Iris pigment epithelial cell (primary cell): ENCODE data around the gene VDAC1.
"Not testable (repeated sequence)": the region's sequence is repeated elsewhere in the genome, so short reads cannot be mapped to it uniquely, and the experiment has no call there.

Experiments used
- DNase-seq: peaks from one replicate; pipeline ENCODE4 v3.0.0-alpha.2; 2011; ENCODE audit warnings: low read depth

The VDAC1 gene

GRCh38 chr5:133967698-133968203, 37.0 kb downstream of the VDAC1 start:
- DNase-seq = peak; percentile 70

GRCh38 chr5:133967124-133967523, 37.7 kb downstream of the VDAC1 start:
- peak; percentile 30 for DNase-seq

DNA sequence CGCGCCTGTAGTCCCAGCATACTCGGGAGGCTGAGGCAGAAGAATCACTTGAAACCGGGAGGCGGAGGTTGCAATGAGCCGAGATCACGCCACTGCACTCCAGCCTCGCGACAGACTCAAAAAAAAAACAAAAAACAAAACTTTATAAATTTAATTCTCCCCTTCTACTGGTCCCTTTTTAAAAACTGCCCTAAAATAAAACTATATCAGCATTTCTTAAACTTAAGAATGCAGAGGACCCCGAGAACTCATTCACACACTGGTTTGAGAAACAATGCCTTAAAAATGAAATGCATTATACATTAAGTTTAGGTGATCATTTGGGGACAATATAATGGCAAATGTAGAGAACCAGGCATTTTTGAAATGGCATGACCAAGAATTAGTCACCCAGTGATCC, 38.7 kb downstream of the VDAC1 start:
- DNase-seq = no peak

- no peak for DNase-seq
Measured at GRCh38 chr5:133963493-133964128, 41.2 kb downstream of the VDAC1 start.

DNA sequence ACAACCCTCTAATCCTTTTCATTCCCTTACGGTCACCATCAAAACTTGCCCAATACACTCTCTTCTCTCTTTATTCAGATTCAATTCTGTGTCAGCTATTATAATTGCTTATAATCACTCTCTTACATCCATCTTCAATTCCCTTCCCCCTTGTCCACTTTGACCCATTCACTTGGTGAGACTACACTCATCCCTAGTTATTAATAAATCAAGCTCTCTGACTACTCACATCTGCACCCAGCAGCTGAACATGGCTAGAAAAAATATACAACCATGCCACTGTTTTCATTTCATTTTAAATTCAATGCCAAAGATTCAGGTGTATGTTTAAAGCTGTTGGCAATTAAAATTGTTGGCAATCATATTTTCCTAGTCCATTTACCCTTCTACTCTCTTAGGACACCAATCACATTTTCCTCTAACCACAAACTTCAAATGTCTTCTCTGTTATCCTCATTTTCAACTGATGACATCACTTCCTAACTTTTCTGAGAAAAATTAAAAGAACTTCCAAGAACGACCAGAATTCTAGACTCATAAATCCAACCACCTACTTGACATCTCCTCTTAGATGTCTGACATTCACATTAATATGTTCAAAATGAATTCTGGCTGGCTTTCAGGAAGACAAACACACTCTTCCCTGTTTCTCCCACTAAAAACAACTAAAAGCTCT, 41.8 kb downstream of the VDAC1 start:
- DNase-seq = peak; percentile 86

- peak; percentile 72 for DNase-seq
Measured at GRCh38 chr5:133962131-133962530, 42.6 kb downstream of the VDAC1 start.

DNA sequence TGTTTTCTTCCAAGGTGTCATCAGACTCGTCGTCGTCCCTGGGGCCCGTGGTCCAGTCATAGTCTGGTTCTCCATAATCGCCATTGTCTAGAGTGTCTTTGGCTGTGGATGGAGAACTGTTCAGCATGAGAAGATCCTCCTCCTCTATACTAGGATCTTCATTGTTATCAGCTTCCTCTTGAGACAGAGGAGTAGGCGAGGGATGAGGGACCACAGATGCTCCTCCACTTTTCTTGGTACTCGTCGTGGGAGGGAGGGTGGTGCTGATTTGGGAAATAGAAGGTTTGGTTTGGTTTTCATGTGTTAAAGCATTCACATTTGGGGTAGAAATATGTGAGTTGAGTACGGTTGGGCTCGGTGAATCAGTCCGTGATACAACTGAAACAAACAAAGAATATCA, 45.1 kb downstream of the VDAC1 start:
- no peak for DNase-seq

- DNase-seq = no peak
Measured at GRCh38 chr5:133957591-133957990, 47.2 kb downstream of the VDAC1 start.

GRCh38 chr5:133957080-133957479, 47.7 kb downstream of the VDAC1 start:
- DNase-seq = no peak

GRCh38 chr5:133956196-133956595, 48.6 kb downstream of the VDAC1 start:
- DNase-seq = not testable (repeated sequence)

- no peak for DNase-seq
Measured at GRCh38 chr5:133953568-133954145, 51.1 kb downstream of the VDAC1 start.

- DNase-seq = peak; percentile 97
Measured at GRCh38 chr5:133952729-133953567, 51.8 kb downstream of the VDAC1 start.

DNA sequence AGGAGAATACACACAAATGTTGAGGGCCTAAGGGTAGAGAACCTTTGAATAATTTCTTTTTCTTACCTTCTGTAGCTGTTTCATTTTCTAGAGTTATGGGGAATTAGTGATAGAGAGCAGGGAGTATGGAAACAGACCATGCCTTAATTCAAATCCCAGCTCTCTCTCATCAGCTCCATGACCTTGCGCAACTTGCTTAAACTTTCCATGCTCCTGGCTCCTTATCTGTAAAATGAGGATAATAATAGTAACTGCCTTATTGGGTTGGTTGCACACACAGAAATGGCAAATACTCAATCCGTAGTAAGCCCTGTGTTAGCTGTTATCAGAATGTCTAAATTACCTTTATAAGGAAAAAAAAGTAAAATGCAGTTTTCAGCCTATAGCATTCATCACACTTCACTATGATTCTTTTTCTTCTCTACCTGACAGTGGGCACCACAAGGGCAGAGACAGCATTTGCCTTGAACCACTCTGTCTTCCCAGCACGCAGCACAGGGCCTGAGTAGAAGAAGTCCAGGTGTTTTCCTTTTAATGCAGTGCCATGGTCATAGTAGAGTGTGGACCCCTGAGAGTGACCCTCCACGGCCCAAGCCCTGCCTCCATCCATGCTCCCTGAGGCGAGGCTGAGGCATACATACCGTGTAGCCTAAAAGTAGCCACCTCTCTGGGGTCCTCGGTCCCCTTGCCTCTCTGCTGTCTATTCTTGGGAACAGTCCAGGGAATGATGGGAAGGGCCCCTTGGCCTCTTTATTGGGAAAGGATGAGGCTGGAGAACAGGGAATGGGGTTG, 53.8 kb downstream of the VDAC1 start:
- DNase-seq = no peak

GRCh38 chr5:133948721-133949120, 56.1 kb downstream of the VDAC1 start:
- DNase-seq = no peak

- DNase-seq = peak; percentile 64
Measured at GRCh38 chr5:133947431-133947841, 57.3 kb downstream of the VDAC1 start.

DNA sequence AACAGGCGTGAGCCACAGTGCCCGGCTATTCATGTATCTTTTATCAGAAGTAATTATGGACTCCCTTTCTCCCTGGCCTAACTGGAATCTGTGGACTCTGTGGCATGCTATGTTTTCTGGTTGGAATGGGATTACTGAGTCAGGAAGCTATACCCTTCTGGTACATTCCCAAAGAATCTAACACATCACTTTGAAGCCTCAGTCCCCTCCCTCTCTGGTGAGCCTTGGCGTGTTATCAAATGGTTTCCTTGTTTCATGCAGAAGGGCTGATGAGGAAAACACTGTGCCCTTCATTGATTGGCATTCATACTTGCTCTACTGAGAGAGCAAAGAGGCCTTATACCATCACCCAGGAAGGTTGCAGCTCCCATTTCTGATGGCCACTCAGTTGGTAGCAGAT, 59.2 kb downstream of the VDAC1 start:
- no peak for DNase-seq

GRCh38 chr5:133944263-133945185, 60.3 kb downstream of the VDAC1 start:
- DNase-seq = peak; percentile 47

DNA sequence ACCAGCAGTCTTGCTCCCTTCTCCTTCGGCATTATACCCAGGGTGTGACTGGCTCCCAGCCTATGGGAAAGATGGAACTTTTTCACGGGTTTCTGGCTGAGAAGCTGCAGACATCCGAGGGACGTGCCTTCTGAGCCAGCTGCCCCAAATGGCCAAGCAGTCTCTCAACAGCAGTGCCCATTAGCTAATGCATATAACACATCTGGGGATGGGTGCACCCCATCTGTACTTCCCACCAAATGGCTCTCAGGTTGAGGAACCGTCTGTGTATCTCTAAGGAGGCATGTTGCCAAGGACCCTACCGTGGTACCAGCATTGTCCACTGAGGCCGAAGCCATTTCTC, 61.3 kb downstream of the VDAC1 start:
- no peak for DNase-seq

- no peak for DNase-seq
Measured at GRCh38 chr5:133942614-133943474, 61.9 kb downstream of the VDAC1 start.
